HepG2 (cell line): Measurements from ENCODE around the gene LRR1. TPM values are rescaled to one million over a fixed set of nuclear protein-coding genes. Genes with fewer than 3 reads are reported as not detected.

Experiments used
- ARNT2 ChIP-seq: sonication (generic); formaldehyde crosslinking; IDR thresholded peaks from 2 replicates; pipeline ENCODE4 v1.8.0; 2022; ENCODE audit warnings: mild to moderate bottlenecking, low read depth, missing genetic modification reagents, moderate library complexity
- ASH2L ChIP-seq: fragments of 300-600, 200-600 bp; sonication (generic); IDR thresholded peaks from 2 replicates; pipeline ENCODE4 v1.7.0; 2017; ENCODE audit warnings: low read depth, mild to moderate bottlenecking, moderate library complexity, mixed read lengths, low read length; ENCODE audit not compliant: insufficient read length
- ATF4 ChIP-seq, 2 experiments: fragments of 450-650 bp in 1 of 2; sonication (generic) in 1 of 2; formaldehyde crosslinking; IDR thresholded peaks; 2 replicates each; pipeline versions ENCODE4 v1.5.0 to v1.8.0; 2020 to 2022; ENCODE audit warnings: mild to moderate bottlenecking in 1 of 2, missing genetic modification reagents in 1 of 2
- ATF5 ChIP-seq: sonication (generic); formaldehyde crosslinking; IDR thresholded peaks from 2 replicates; pipeline ENCODE4 v1.4.0; 2020; ENCODE audit warnings: mild to moderate bottlenecking, low read depth, missing genetic modification reagents
- HHEX ChIP-seq: IDR thresholded peaks from 2 replicates; pipeline ENCODE4 v1.6.1; 2016; ENCODE audit warnings: control low read depth
- IRF9 ChIP-seq: sonication (generic); formaldehyde crosslinking; IDR thresholded peaks from 2 replicates; pipeline ENCODE4 v1.8.0; 2022; ENCODE audit warnings: missing genetic modification reagents, mild to moderate bottlenecking, borderline replicate concordance
- JDP2 ChIP-seq: sonication (generic); formaldehyde crosslinking; IDR thresholded peaks from 2 replicates; pipeline ENCODE4 v1.8.1; 2022; ENCODE audit warnings: missing genetic modification reagents, borderline replicate concordance
- KLF16 ChIP-seq, 2 experiments: sonication (generic) in 1 of 2; formaldehyde crosslinking in 1 of 2; IDR thresholded peaks; 2 replicates each; pipeline versions ENCODE4 v1.6.1 to v1.8.0; 2016 to 2023; ENCODE audit warnings: missing genetic modification reagents in 2 of 2, missing compliant biosample characterization in 1 of 2
- KLF9 ChIP-seq: IDR thresholded peaks from 2 replicates; pipeline ENCODE4 v1.6.1; 2016; ENCODE audit warnings: low read depth
- NAIF1 ChIP-seq: sonication (generic); formaldehyde crosslinking; IDR thresholded peaks from 2 replicates; pipeline ENCODE4 v1.5.0; 2020; ENCODE audit warnings: mild to moderate bottlenecking, missing genetic modification reagents, borderline replicate concordance
- NPAS2 ChIP-seq: sonication (generic); formaldehyde crosslinking; IDR thresholded peaks from 2 replicates; pipeline ENCODE4 v1.8.0; 2022; ENCODE audit warnings: mild to moderate bottlenecking, missing genetic modification reagents, borderline replicate concordance
- RNF2 ChIP-seq: fragments of 450-650 bp; conservative IDR thresholded peaks from 2 replicates; pipeline ENCODE4 v1.6.1; 2016; ENCODE audit warnings: low read depth
- ZFP82 ChIP-seq: sonication (generic); formaldehyde crosslinking; IDR thresholded peaks from 2 replicates; pipeline ENCODE4 v1.5.1; 2020; ENCODE audit warnings: mild to moderate bottlenecking, missing genetic modification reagents, borderline replicate concordance
- ZNF747 ChIP-seq: sonication (generic); formaldehyde crosslinking; IDR thresholded peaks from 2 replicates; pipeline ENCODE4 v1.8.1; 2023; ENCODE audit warnings: missing genetic modification reagents, mild to moderate bottlenecking, borderline replicate concordance
- ZSCAN25 ChIP-seq: sonication (generic); formaldehyde crosslinking; IDR thresholded peaks from 2 replicates; pipeline ENCODE4 v1.8.0; 2022; ENCODE audit warnings: mild to moderate bottlenecking, missing genetic modification reagents
- polyA plus RNA-seq, 8 experiments: library from polyadenylated mRNA; depleted of rRNA in 3 of 8; stranded (reverse) in 7 of 8; unstranded in 1 of 8; fragments of >200 nt; fragmentation: Illumina TruSeq in 4 of 8; extraction: Trizol in 4 of 8; gene quantifications; 2 replicates each; pipeline versions ENCODE4 v1.2.1 to v1.2.3, GENCODE V29; 2011 to 2016; ENCODE audit warnings: low read depth in 4 of 8, missing spikeins in 1 of 8, mixed read lengths in 1 of 8; ENCODE audit not compliant: insufficient read depth in 1 of 8
- total RNA-seq, 5 experiments: library from RNA; depleted of rRNA; stranded (reverse); fragments of >200 nt; fragmentation: Illumina TruSeq; extraction: Trizol; gene quantifications; 2 replicates each; pipeline ENCODE4 v1.2.3, GENCODE V29; 2016; ENCODE audit warnings: low read depth in 1 of 5
- TF ChIP-seq, protein P1 (sequence below): sonication (generic); formaldehyde crosslinking; IDR thresholded peaks from 2 replicates; pipeline ENCODE4 v1.8.1; 2022; ENCODE audit warnings: low read depth, mild to moderate bottlenecking, missing genetic modification reagents
- TF ChIP-seq, protein P2 (sequence below): IDR thresholded peaks from 2 replicates; pipeline ENCODE4 v1.6.1; 2018; ENCODE audit warnings: missing genetic modification reagents
- TF ChIP-seq, protein P3 (sequence below): sonication (generic); formaldehyde crosslinking; IDR thresholded peaks from 2 replicates; pipeline ENCODE4 v1.4.0; 2020; ENCODE audit warnings: mild to moderate bottlenecking, missing genetic modification reagents

The LRR1 gene
- total and polyA plus RNA-seq, 2 of the 13 experiments (the other 11 are each of a cell fraction or from before 2014, with no cell fraction given): 7.0 to 36.2 TPM

- TF ChIP-seq, protein P1, sequence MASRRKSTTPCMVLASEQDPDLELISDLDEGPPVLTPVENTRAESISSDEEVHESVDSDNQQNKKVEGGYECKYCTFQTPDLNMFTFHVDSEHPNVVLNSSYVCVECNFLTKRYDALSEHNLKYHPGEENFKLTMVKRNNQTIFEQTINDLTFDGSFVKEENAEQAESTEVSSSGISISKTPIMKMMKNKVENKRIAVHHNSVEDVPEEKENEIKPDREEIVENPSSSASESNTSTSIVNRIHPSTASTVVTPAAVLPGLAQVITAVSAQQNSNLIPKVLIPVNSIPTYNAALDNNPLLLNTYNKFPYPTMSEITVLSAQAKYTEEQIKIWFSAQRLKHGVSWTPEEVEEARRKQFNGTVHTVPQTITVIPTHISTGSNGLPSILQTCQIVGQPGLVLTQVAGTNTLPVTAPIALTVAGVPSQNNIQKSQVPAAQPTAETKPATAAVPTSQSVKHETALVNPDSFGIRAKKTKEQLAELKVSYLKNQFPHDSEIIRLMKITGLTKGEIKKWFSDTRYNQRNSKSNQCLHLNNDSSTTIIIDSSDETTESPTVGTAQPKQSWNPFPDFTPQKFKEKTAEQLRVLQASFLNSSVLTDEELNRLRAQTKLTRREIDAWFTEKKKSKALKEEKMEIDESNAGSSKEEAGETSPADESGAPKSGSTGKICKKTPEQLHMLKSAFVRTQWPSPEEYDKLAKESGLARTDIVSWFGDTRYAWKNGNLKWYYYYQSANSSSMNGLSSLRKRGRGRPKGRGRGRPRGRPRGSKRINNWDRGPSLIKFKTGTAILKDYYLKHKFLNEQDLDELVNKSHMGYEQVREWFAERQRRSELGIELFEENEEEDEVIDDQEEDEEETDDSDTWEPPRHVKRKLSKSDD (CRISPR knock-in tag): peak; percentile 86; the same call in 1 of the 2 replicates
- TF ChIP-seq ATF5 (CRISPR knock-in tag) (no peak), IRF9 (CRISPR knock-in tag) (no peak; the same call in none of the 2 replicates), RNF2 (peak; percentile 77; the same call in 1 of the 2 replicates), KLF9 (peak; percentile 38; the same call in 1 of the 2 replicates), JDP2 (CRISPR knock-in tag) (peak; percentile 37; the same call in 1 of the 2 replicates), ZSCAN25 (CRISPR knock-in tag) (peak; percentile 22; the same call in 1 of the 2 replicates), ASH2L (peak; percentile 95), ATF4 (CRISPR knock-in tag; IDR thresholded peaks at IDR 0.05) (peak in 1 of 2 experiments; percentile 71; a peak in 2 of 4 replicates), NAIF1 (CRISPR knock-in tag) (peak; percentile 95), ARNT2 (CRISPR knock-in tag) (peak; percentile 92), ZFP82 (CRISPR knock-in tag) (peak; percentile 96; the same call in 1 of the 2 replicates), HHEX (CRISPR knock-in tag) (peak; percentile 21; the same call in 1 of the 2 replicates), NPAS2 (no peak), KLF16 (CRISPR knock-in tag; IDR thresholded peaks at IDR 0.05) (peak; percentile 52 to 64; a peak in 1 of 4 replicates), ZNF747 (CRISPR knock-in tag) (peak; percentile 28; the same call in 1 of the 2 replicates)
- TF ChIP-seq, protein P2, sequence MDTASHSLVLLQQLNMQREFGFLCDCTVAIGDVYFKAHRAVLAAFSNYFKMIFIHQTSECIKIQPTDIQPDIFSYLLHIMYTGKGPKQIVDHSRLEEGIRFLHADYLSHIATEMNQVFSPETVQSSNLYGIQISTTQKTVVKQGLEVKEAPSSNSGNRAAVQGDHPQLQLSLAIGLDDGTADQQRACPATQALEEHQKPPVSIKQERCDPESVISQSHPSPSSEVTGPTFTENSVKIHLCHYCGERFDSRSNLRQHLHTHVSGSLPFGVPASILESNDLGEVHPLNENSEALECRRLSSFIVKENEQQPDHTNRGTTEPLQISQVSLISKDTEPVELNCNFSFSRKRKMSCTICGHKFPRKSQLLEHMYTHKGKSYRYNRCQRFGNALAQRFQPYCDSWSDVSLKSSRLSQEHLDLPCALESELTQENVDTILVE: peak; percentile 78; the same call in 1 of the 2 replicates
- TF ChIP-seq, protein P3, sequence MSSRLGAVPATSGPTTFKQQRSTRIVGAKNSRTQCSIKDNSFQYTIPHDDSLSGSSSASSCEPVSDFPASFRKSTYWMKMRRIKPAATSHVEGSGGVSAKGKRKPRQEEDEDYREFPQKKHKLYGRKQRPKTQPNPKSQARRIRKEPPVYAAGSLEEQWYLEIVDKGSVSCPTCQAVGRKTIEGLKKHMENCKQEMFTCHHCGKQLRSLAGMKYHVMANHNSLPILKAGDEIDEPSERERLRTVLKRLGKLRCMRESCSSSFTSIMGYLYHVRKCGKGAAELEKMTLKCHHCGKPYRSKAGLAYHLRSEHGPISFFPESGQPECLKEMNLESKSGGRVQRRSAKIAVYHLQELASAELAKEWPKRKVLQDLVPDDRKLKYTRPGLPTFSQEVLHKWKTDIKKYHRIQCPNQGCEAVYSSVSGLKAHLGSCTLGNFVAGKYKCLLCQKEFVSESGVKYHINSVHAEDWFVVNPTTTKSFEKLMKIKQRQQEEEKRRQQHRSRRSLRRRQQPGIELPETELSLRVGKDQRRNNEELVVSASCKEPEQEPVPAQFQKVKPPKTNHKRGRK (CRISPR knock-in tag): no peak
Measured at GRCh38 chr14:49633640-49634546, 35.2 kb downstream of the LRR1 start (continued).
